HEK293 (cell line): Measurements from ENCODE around the gene SLCO4A1.
A peak's percentile ranks its signal among the peaks of the same experiment; 100 is the strongest.

Experiments used
- CTCF ChIA-PET: fragments of 350-600 bp; formaldehyde crosslinking; extraction: SDS; loops from one replicate; lab custom pipeline; 2021; ENCODE audit warnings: antibody characterized with exemption; lab: Yijun Ruan, JAX
- POLR2A ChIA-PET: fragments of 300-600 bp; formaldehyde crosslinking; extraction: SDS; loops from one replicate; lab custom pipeline; 2020; ENCODE audit warnings: antibody characterized with exemption, inconsistent platforms; lab: Yijun Ruan, JAX
- H3K27ac ChIP-seq: fragments of 200-500 bp; sonication (Bioruptor generic); 2 replicates; pipeline ENCODE4 v1.5.1; 2014; ENCODE audit warnings: low read depth, low read length, control low read depth, inconsistent platforms; ENCODE audit errors: extremely low read depth
- H3K36me3 ChIP-seq, 2 experiments: fragments of 200-500 bp in 1 of 2; sonication (Bioruptor generic) in 1 of 2; 1 replicate in 1 of 2; 2 replicates in 1 of 2; pipeline ENCODE4 v1.5.1; 2014 to 2017; ENCODE audit warnings: inconsistent platforms in 2 of 2, low read length in 2 of 2; ENCODE audit not compliant: control insufficient read depth in 2 of 2, insufficient read depth in 1 of 2
- H3K4me1 ChIP-seq: fragments of 200-500 bp; sonication (Bioruptor generic); 2 replicates; pipeline ENCODE4 v1.5.1; 2014; ENCODE audit warnings: mild to moderate bottlenecking, low read length, inconsistent platforms; ENCODE audit not compliant: control insufficient read depth, insufficient read depth
- H3K4me3 ChIP-seq: 2 replicates; pipeline ENCODE4 v1.5.1; 2011; ENCODE audit warnings: low read depth, mild to moderate bottlenecking, control low read depth, low read length, moderate library complexity
- H3K9me3 ChIP-seq: fragments of 200-500 bp; sonication (Bioruptor generic); 2 replicates; pipeline ENCODE4 v1.5.1; 2014; ENCODE audit warnings: low read depth, low read length, inconsistent platforms; ENCODE audit not compliant: control insufficient read depth, insufficient read depth
- CTCF ChIP-seq: fragments of 450-650 bp; formaldehyde crosslinking; IDR thresholded peaks from 2 replicates; pipeline ENCODE4 v1.5.1; 2016; ENCODE audit warnings: missing biosample characterization, missing genetic modification characterization
- GLI2 ChIP-seq: fragments of 450-650 bp; formaldehyde crosslinking; IDR thresholded peaks from 2 replicates; pipeline ENCODE4; 2017; ENCODE audit warnings: missing biosample characterization, missing genetic modification characterization, low read depth, borderline replicate concordance
- HIC1 ChIP-seq: fragments of 450-650 bp; formaldehyde crosslinking; IDR thresholded peaks from 2 replicates; pipeline ENCODE4 v1.5.1; 2016; ENCODE audit warnings: missing biosample characterization, missing genetic modification characterization
- PATZ1 ChIP-seq: fragments of 450-650 bp; formaldehyde crosslinking; IDR thresholded peaks from 2 replicates; pipeline ENCODE4 v1.5.1; 2016; ENCODE audit warnings: missing biosample characterization, missing genetic modification characterization
- PBX3 ChIP-seq: sonication (generic); formaldehyde crosslinking; IDR thresholded peaks from 2 replicates; pipeline ENCODE4 v1.8.1; 2022; ENCODE audit warnings: mild to moderate bottlenecking, moderate library complexity, missing genetic modification reagents
- RBAK ChIP-seq: fragments of 450-650 bp; formaldehyde crosslinking; IDR thresholded peaks from 2 replicates; pipeline ENCODE4 v1.5.1; 2016; ENCODE audit warnings: missing biosample characterization, missing genetic modification characterization
- SCRT2 ChIP-seq: fragments of 450-650 bp; formaldehyde crosslinking; IDR thresholded peaks from 2 replicates; pipeline ENCODE4 v1.5.1; 2016; ENCODE audit warnings: missing biosample characterization, missing genetic modification characterization
- ZNF114 ChIP-seq: fragments of 450-650 bp; formaldehyde crosslinking; IDR thresholded peaks from 2 replicates; pipeline ENCODE4 v1.5.0; 2017; ENCODE audit warnings: missing biosample characterization, missing genetic modification characterization
- ZNF133 ChIP-seq: fragments of 450-650 bp; formaldehyde crosslinking; IDR thresholded peaks from 2 replicates; pipeline ENCODE4 v1.5.1; 2016; ENCODE audit warnings: missing biosample characterization, missing genetic modification characterization
- ZNF140 ChIP-seq: fragments of 450-650 bp; formaldehyde crosslinking; IDR thresholded peaks from 2 replicates; pipeline ENCODE4 v1.5.1; 2016; ENCODE audit warnings: missing biosample characterization, missing genetic modification characterization
- ZNF266 ChIP-seq: fragments of 450-650 bp; formaldehyde crosslinking; IDR thresholded peaks from 2 replicates; pipeline ENCODE4 v1.5.1; 2016; ENCODE audit warnings: missing biosample characterization, missing genetic modification characterization, low read depth
- ZNF398 ChIP-seq: fragments of 450-650 bp; formaldehyde crosslinking; IDR thresholded peaks from 2 replicates; pipeline ENCODE4 v1.5.1; 2017; ENCODE audit warnings: missing biosample characterization, missing genetic modification characterization
- ZNF514 ChIP-seq: fragments of 450-650 bp; formaldehyde crosslinking; IDR thresholded peaks from 2 replicates; pipeline ENCODE4 v1.5.1; 2016; ENCODE audit warnings: missing biosample characterization, missing genetic modification characterization
- ZNF529 ChIP-seq: fragments of 450-650 bp; formaldehyde crosslinking; IDR thresholded peaks from 2 replicates; pipeline ENCODE4 v1.5.1; 2017; ENCODE audit warnings: missing genetic modification characterization, missing biosample characterization; ENCODE audit not compliant: insufficient replicate concordance
- ZNF549 ChIP-seq: fragments of 450-650 bp; IDR thresholded peaks from 2 replicates; pipeline ENCODE4 v1.5.1; 2018; ENCODE audit warnings: missing biosample characterization, missing genetic modification characterization, mild to moderate bottlenecking, inconsistent platforms, moderate library complexity
- ZSCAN30 ChIP-seq: fragments of 450-650 bp; IDR thresholded peaks from 2 replicates; pipeline ENCODE4 v1.5.1; 2018; ENCODE audit warnings: missing biosample characterization, mild to moderate bottlenecking, missing genetic modification characterization, moderate library complexity

The SLCO4A1 gene

GRCh38 chr20:62709537-62709905 lies 67.2 kb downstream of the SLCO4A1 start:
- H3K4me3 ChIP-seq = no peak overlapping the region
- no peak overlapping the region for H3K27ac ChIP-seq
- H3K4me1 ChIP-seq = peaks cover 9% of the 10 kb centered on the region
- no peaks in the 10 kb centered on the region for H3K36me3 ChIP-seq
- TF ChIP-seq ZNF133 = 0 out of 2 replicates have a peak, but pooled peaks have one; percentile 6
- TF ChIP-seq ZSCAN30 = no peak
- POLR2A ChIA-PET = no interaction called here
- H3K9me3 ChIP-seq = no peaks in the 10 kb centered on the region
- CTCF ChIA-PET = interaction anchor here (0.5 kb wide), 1 partner anchor 1411 kb away, joined by 4 read pairs; no protein-coding TSS in a partner anchor

GRCh38 chr20:62710221-62710885 lies 68.0 kb downstream of the SLCO4A1 start:
- no peaks in the 10 kb centered on the region for H3K36me3 ChIP-seq
- H3K4me1 ChIP-seq = 0 out of 2 replicates have a peak, but pooled peaks cover 4% of the 10 kb centered on the region
- POLR2A ChIA-PET = no interaction called here
- CTCF ChIA-PET = interaction anchor here (0.5 to 1.0 kb wide), 2 partner anchors 61 to 1410 kb away, joined by 3 to 4 read pairs; no protein-coding TSS in a partner anchor
- H3K27ac ChIP-seq = no peak overlapping the region
- no peak overlapping the region for H3K4me3 ChIP-seq
- no peaks in the 10 kb centered on the region for H3K9me3 ChIP-seq
- TF ChIP-seq SCRT2 (tag by site-specific recombination) = peak; percentile 58
- no peak for TF ChIP-seq HIC1 (tag by site-specific recombination)
- no peak for TF ChIP-seq ZNF114 (tag by site-specific recombination)
- no peak for TF ChIP-seq ZNF529 (tag by site-specific recombination)
- no peak for TF ChIP-seq ZNF398
- no peak for TF ChIP-seq ZNF140 (tag by site-specific recombination)

- no peaks in the 10 kb centered on the region for H3K9me3 ChIP-seq
- ChIA-PET POLR2A (no interaction called here), CTCF (interaction anchor here (1.0 kb wide), 2 partner anchors 57 to 60 kb away, joined by 3 read pairs; no protein-coding TSS in a partner anchor)
- no peaks in the 10 kb centered on the region for H3K36me3 ChIP-seq
- H3K27ac ChIP-seq = no peak overlapping the region
- H3K4me3 ChIP-seq = no peak overlapping the region
- 0 out of 2 replicates have a peak, but pooled peaks cover 4% of the 10 kb centered on the region for H3K4me1 ChIP-seq
- TF ChIP-seq HIC1 (tag by site-specific recombination) (0 out of 2 replicates have a peak, but pooled peaks have one; percentile 35), ZNF266 (tag by site-specific recombination) (no peak), CTCF (tag by site-specific recombination) (no peak), PBX3 (CRISPR knock-in tag) (no peak), ZNF514 (tag by site-specific recombination) (no peak), ZNF549 (tag by site-specific recombination) (no peak), GLI2 (tag by site-specific recombination) (no peak), ZSCAN30 (no peak), PATZ1 (tag by site-specific recombination) (no peak), RBAK (tag by site-specific recombination) (no peak)
These were observed 68.8 kb downstream of the SLCO4A1 start for GRCh38 chr20:62710886-62711702.
